HG02943 (cell line): Measurements from ENCODE around the gene CACUL1.
"Not testable (repeated sequence)": the region's sequence is repeated elsewhere in the genome, so short reads cannot be mapped to it uniquely, and the experiment has no call there.

ENCODE experiments used
- ATAC-seq: cut with Tn5 transposase; IDR thresholded peaks from one replicate; pipeline ENCODE4 v1.9.1; 2021; ENCODE audit warnings: mild to moderate bottlenecking, low read depth, moderate library complexity; ENCODE audit not compliant: unreplicated experiment

CACUL1 gene

GRCh38 chr10:118769898-118770600 lies 15.3 kb upstream of the CACUL1 start:
- no peak for ATAC-seq

GRCh38 chr10:118768041-118768919 lies 13.5 kb upstream of the CACUL1 start:
- no peak for ATAC-seq

- ATAC-seq: no peak
These were observed 12.7 kb upstream of the CACUL1 start for GRCh38 chr10:118767297-118768040.

- no peak for ATAC-seq
These were observed 9.4 kb upstream of the CACUL1 start for GRCh38 chr10:118764195-118764594.

- ATAC-seq: no peak
These were observed 8.6 kb upstream of the CACUL1 start for GRCh38 chr10:118763202-118763988.

- ATAC-seq: no peak
These were observed 5.5 kb upstream of the CACUL1 start for GRCh38 chr10:118760265-118760664.

GRCh38 chr10:118758449-118758848 lies 3.7 kb upstream of the CACUL1 start:
- ATAC-seq: no peak

- no peak for ATAC-seq
These were observed 578 bp downstream of the CACUL1 start for GRCh38 chr10:118754229-118754555.

GRCh38 chr10:118753331-118754228 lies 1.2 kb downstream of the CACUL1 start:
- ATAC-seq: peak; percentile 12

GRCh38 chr10:118752409-118752808 lies 2.4 kb downstream of the CACUL1 start:
- no peak for ATAC-seq

- ATAC-seq: no peak
These were observed 3.5 kb downstream of the CACUL1 start for GRCh38 chr10:118751265-118751664.

GRCh38 chr10:118748041-118748440 lies 6.7 kb downstream of the CACUL1 start:
- ATAC-seq: no peak

- ATAC-seq: no peak
These were observed 8.5 kb downstream of the CACUL1 start for GRCh38 chr10:118746246-118746645.

- ATAC-seq: no peak
These were observed 9.7 kb downstream of the CACUL1 start for GRCh38 chr10:118745056-118745455.

- not testable (repeated sequence) for ATAC-seq
These were observed 10.3 kb downstream of the CACUL1 start for GRCh38 chr10:118744346-118744918.

GRCh38 chr10:118742782-118743181 lies 12.0 kb downstream of the CACUL1 start:
- ATAC-seq: no peak

GRCh38 chr10:118742032-118742431 lies 12.7 kb downstream of the CACUL1 start:
- no peak for ATAC-seq

- no peak for ATAC-seq
These were observed 16.4 kb downstream of the CACUL1 start for GRCh38 chr10:118738406-118738805.
